ENCODE results near the gene TBC1D22A. TPM values are rescaled to one million over a fixed set of nuclear protein-coding genes. Genes with fewer than 3 reads are reported as not detected.

Gene TBC1D22A
- total RNA-seq, 1 donor from 2014 or later, result 10.6 TPM

- H3K4me1 ChIP-seq, result peaks cover 20% of the 10 kb centered on the region
- Mint-ChIP-seq H3K27me3 (ENCODE audit: insufficient read depth, low read depth) (peaks cover 4% of the 10 kb centered on the region), H3K4me1 (peaks cover 23% of the 10 kb centered on the region), H3K27ac (peak overlapping the region; percentile 44), H3K4me3 (no peak overlapping the region), H3K36me3 (no peaks in the 10 kb centered on the region), H3K9me3 (no peaks in the 10 kb centered on the region)
- H3K9ac ChIP-seq, result no peak overlapping the region
- H3K27ac ChIP-seq, result no peak overlapping the region
- no peaks in the 10 kb centered on the region for H3K27me3 ChIP-seq
- H3F3A ChIP-seq (ENCODE audit: low read depth), result peaks cover 11% of the 10 kb centered on the region
- no peak overlapping the region for H3K4me2 ChIP-seq
- no peak for TF ChIP-seq EZH2phosphoT487 (IDR thresholded peaks at IDR 0.05)
- TF ChIP-seq EZH2 (IDR thresholded peaks at IDR 0.05), result no peak
- TF ChIP-seq CTCF (IDR thresholded peaks at IDR 0.05), result no peak
- peaks cover 21% of the 10 kb centered on the region for H4K20me1 ChIP-seq (ENCODE audit: low read depth)
- no peaks in the 10 kb centered on the region for H3K79me2 ChIP-seq (ENCODE audit: low read depth)
- no peak overlapping the region for H3K4me3 ChIP-seq
- H3K9me3 ChIP-seq (ENCODE audit: low read depth), result no peaks in the 10 kb centered on the region
- no peak for DNase-seq (ENCODE audit: low spot score)
- H2AFZ ChIP-seq (replicated peaks), result no peak overlapping the region
- H3K36me3 ChIP-seq, result no peaks in the 10 kb centered on the region
Measured at GRCh38 chr22:46962406-46962805, 200.0 kb downstream of the TBC1D22A start.

GRCh38 chr22:46963672-46964545 is 201.5 kb downstream of the TBC1D22A start:
- H3K4me3 ChIP-seq, result no peak overlapping the region
- H3K79me2 ChIP-seq (ENCODE audit: low read depth), result no peaks in the 10 kb centered on the region
- no peak overlapping the region for H3K4me2 ChIP-seq
- H3K9ac ChIP-seq, result no peak overlapping the region
- peak overlapping the region; percentile 38 for H3K27ac Mint-ChIP-seq
- H2AFZ ChIP-seq (replicated peaks), result no peak overlapping the region
- TF ChIP-seq CTCF (IDR thresholded peaks at IDR 0.05) (no peak), EZH2phosphoT487 (IDR thresholded peaks at IDR 0.05) (no peak), EZH2 (IDR thresholded peaks at IDR 0.05) (no peak)
- peaks cover 12% of the 10 kb centered on the region for H3K4me1 Mint-ChIP-seq
- H3K4me3 Mint-ChIP-seq, result no peak overlapping the region
- peaks cover 2% of the 10 kb centered on the region for H3F3A ChIP-seq (ENCODE audit: low read depth)
- no peaks in the 10 kb centered on the region for H3K27me3 ChIP-seq
- no peaks in the 10 kb centered on the region for H3K36me3 ChIP-seq
- peaks cover 5% of the 10 kb centered on the region for H3K4me1 ChIP-seq
- DNase-seq (ENCODE audit: low spot score), result no peak
- peaks cover 4% of the 10 kb centered on the region for H3K27me3 Mint-ChIP-seq (ENCODE audit: insufficient read depth, low read depth)
- peaks cover 7% of the 10 kb centered on the region for H4K20me1 ChIP-seq (ENCODE audit: low read depth)
- H3K9me3 ChIP-seq (ENCODE audit: low read depth), result no peaks in the 10 kb centered on the region
- H3K9me3 Mint-ChIP-seq, result no peaks in the 10 kb centered on the region
- no peak overlapping the region for H3K27ac ChIP-seq
- no peaks in the 10 kb centered on the region for H3K36me3 Mint-ChIP-seq

GRCh38 chr22:46964773-46965550 is 202.5 kb downstream of the TBC1D22A start:
- H3F3A ChIP-seq (ENCODE audit: low read depth), result no peaks in the 10 kb centered on the region
- no peak overlapping the region for H3K9ac ChIP-seq
- no peaks in the 10 kb centered on the region for H3K27me3 ChIP-seq
- Mint-ChIP-seq H3K9me3 (no peaks in the 10 kb centered on the region), H3K36me3 (no peaks in the 10 kb centered on the region), H3K4me3 (no peak overlapping the region), H3K27me3 (ENCODE audit: insufficient read depth, low read depth) (peaks cover 4% of the 10 kb centered on the region), H3K27ac (no peak overlapping the region), H3K4me1 (peaks cover 10% of the 10 kb centered on the region)
- no peaks in the 10 kb centered on the region for H3K36me3 ChIP-seq
- no peak overlapping the region for H2AFZ ChIP-seq (replicated peaks)
- H3K4me2 ChIP-seq, result no peak overlapping the region
- H4K20me1 ChIP-seq (ENCODE audit: low read depth), result no peaks in the 10 kb centered on the region
- no peaks in the 10 kb centered on the region for H3K4me1 ChIP-seq
- no peak for TF ChIP-seq EZH2 (IDR thresholded peaks at IDR 0.05)
- TF ChIP-seq EZH2phosphoT487 (IDR thresholded peaks at IDR 0.05), result no peak
- TF ChIP-seq CTCF (IDR thresholded peaks at IDR 0.05), result peak; percentile 24
- H3K79me2 ChIP-seq (ENCODE audit: low read depth), result no peaks in the 10 kb centered on the region
- no peak overlapping the region for H3K27ac ChIP-seq
- H3K9me3 ChIP-seq (ENCODE audit: low read depth), result no peaks in the 10 kb centered on the region
- no peak overlapping the region for H3K4me3 ChIP-seq
- DNase-seq (ENCODE audit: low spot score), result no peak

Data from neural progenitor cell (in vitro differentiated cells).